NT2/D1 (cell line): ENCODE data around the gene HM13.

ENCODE experiments used
- YY1 ChIP-seq: IDR thresholded peaks from 2 replicates; pipeline ENCODE4 v1.6.1; 2011; ENCODE audit not compliant: insufficient read length, insufficient read depth
- ZNF274 ChIP-seq: IDR thresholded peaks from 2 replicates; pipeline ENCODE4 v1.6.1; 2011; ENCODE audit warnings: mild to moderate bottlenecking, low read depth, low read length

DNA sequence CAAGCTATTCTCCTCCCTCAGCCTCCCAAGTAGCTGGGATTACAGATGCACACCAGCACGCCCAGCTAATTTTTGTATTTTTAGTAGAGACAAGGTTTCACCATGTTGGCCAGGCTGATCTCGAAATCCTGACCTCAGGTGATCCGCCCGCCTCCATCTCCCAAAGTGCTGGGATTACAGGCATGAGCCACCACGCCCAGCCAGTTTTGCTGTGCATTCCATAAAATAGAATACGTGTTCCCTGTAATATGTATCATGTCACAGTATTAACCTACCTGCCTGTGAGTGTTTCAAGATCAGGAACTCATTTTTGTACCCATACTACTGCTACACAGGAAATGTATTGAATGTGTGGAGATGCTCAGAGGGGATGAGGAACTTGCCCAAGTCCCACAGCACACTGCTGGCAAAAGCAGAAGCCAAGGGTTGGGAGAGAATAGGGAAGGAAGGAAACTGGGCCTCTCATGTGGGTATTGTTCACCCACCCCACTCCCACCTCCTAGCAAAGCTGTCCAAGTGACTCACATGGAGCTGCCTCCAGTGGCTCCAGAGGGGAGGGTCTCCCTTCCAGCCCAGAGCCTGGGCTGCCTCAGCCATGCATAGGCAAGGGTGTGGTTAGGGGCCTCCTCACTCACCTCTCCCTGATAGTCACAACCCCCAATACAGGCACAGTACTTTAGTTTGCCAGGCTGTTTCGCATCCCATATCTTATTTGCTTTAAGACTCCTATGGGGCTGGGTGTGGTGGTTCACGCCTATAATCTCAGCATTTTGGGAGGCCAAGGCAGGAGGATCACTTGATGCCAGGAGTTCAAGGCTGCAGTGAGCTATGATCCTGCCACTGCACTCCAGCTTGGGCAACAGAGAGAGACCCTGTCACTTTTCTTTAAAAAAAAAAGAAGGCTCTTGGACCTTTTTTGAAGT lies 9.4 kb downstream of the HM13 start:
- TF ChIP-seq YY1 (no peak), ZNF274 (no peak)
